Suppressor macrophage treated with lipopolysaccharide for 4 hours (primary cell): Measurements from ENCODE around the gene COL25A1.
"Not testable (repeated sequence)": the region's sequence is repeated elsewhere in the genome, so short reads cannot be mapped to it uniquely, and the experiment has no call there.

Experiments
- DNase-seq: peaks from one replicate; pipeline ENCODE4 v3.0.0-alpha.2; 2020

COL25A1 gene

DNA sequence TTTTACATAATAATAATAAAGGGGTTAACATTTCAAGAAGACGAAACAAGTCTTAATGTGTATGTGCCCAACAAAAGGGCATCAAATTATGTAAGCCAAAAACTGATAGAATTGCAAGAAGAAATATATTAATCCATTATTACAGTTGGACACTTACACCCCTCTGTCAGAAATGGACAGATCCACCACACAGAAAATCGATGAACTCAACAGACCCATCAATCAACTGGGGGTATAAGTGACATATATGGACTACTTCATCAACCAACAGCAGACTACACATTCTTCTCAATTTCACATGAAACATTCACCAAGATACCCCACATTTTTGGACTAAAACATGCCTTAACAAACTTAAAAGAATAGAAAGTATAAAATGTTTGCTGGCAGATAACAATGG, 183.8 kb downstream of the COL25A1 start:
- no peak for DNase-seq

- DNase-seq = no peak
Measured at GRCh38 chr4:109114501-109114900, 188.0 kb downstream of the COL25A1 start.

GRCh38 chr4:109113521-109113920, 188.9 kb downstream of the COL25A1 start:
- peak; percentile 7 for DNase-seq

DNA sequence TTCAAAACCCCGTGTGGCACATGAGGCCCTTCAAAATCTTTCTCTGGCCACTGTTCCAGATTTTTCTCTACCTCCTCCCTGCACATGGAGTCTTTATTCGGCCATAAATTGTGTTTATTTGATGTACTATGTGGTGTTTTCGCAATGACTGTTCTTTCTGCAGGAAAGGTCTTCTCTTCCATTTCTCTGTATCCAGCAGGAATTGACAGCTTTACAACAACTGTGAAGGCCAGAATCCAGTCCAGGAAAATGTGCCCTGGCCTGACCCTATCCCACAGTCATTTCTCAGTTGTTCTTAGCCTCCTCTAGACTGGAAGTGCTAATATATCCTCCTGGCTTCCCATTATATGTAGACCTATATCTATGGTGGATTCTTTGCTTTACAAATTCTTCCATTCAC, 191.4 kb downstream of the COL25A1 start:
- DNase-seq = no peak

GRCh38 chr4:109108215-109108614, 194.2 kb downstream of the COL25A1 start:
- not testable (repeated sequence) for DNase-seq

GRCh38 chr4:109094056-109094455, 208.4 kb downstream of the COL25A1 start:
- DNase-seq = no peak

- DNase-seq = no peak
Measured at GRCh38 chr4:109091727-109092409, 210.6 kb downstream of the COL25A1 start.

DNA sequence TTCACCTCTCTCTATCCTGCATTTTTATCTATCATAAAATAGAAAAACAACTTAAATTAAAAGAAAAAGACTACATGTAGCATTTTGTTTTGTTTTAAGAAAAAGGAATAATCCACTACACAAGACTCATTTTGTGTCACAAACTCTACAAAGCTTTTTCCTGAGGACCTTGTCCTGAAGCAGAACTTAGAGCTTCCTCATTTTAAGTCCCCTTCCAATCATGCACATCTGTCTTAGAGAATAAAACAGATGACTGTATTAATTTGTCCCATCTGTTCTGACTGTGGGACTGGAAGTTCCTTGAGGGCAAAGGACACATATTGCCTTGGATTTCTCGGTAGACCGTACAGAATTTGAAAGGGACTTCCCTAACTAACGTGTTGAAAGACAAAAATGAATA, 218.5 kb downstream of the COL25A1 start:
- DNase-seq = no peak

- DNase-seq = no peak
Measured at GRCh38 chr4:109079731-109080130, 222.7 kb downstream of the COL25A1 start.

DNA sequence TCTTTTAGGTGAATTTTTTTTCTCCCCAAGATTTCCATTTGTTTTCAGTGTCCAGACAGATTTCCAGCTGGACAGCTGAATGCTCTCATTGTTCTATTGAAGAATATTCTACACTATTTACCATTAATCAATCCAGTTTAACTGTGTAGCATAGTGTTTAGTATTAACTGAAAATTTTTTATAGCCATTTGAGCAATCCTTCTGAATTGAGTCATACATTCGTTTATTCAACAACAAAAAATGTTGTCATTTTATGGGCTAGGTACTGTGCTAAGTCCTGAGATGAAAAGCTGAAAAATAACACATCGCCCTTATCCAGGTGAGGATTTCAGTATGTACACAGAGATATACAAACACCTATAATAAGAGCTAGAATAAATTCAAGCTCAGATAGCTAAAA, 223.3 kb downstream of the COL25A1 start:
- no peak for DNase-seq

DNA sequence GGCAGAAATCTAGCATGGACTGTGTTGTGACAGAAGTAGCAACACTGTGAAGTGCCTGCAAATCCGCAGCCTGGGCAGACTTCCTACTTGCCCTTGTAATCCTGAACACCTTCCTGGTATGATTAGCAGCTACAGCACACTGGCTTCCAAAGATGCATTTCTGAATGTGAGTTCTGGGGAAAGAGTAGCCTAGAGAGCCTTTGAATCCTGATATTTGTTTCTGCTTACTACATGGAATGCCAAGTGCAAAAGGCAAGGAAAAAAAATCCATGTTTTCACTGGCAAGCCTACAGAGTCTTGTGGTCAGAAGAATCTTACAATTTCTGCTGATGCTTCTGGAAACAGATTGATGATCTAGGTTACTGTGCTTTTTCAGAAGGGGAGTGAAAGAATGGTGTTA, 223.7 kb downstream of the COL25A1 start:
- no peak for DNase-seq

DNA sequence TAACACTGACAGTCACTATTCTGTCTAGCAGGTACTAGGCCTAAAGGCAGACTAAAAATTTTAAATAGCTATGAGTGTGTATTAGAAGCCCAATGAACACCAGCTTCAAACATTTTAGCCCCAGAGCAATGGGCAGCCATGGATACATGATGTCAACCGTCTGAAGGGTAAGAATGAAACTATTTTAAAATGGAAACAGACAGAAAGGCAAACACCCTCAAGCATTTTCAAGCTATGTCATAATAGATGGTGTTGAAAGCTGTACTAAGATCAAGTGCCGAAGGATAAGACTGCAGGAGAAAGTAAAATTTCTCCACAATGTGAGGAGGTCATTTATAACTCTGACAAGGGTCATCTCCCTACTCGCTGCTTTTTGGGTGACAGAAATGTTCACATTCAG, 225.0 kb downstream of the COL25A1 start:
- no peak for DNase-seq

GRCh38 chr4:109076709-109077108, 225.7 kb downstream of the COL25A1 start:
- DNase-seq = not testable (repeated sequence)

GRCh38 chr4:109075621-109076020, 226.8 kb downstream of the COL25A1 start:
- no peak for DNase-seq

DNA sequence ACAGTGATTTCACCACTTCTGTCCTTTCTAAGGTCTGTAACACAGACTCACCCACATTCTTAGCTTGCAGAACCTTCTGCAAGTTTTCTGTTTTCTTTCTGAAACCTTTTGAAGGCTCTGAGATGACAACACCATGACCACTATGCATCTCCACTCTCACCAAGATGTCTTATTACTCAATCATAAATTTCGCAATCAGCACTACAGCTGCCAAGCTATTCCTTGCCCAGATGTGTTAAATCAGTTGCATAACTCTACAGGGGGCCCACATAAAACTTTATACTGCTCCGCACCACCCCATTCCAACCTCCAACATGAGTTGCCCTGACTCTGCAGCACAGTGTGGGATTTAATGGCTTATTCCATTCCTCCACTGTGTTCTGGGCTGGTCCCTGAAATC, 229.9 kb downstream of the COL25A1 start:
- peak; percentile 81 for DNase-seq

DNA sequence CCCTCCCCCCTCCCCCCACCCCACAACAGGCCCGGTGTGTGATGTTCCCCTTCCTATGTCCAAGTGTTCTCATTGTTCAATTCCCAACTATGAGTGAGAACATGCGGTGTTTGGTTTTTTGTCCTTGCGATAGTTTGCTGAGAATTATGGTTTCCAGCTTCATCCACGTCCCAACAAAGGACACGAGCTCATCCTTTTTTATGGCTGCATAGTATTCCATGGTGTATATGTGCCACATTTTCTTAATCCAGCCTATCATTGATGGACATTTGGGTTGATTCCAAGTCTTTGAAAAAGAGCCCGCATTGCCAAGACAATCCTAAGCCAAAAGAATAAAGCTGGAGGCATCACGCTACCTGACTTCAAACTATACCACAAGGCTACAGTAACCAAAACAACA, 231.8 kb downstream of the COL25A1 start:
- DNase-seq = not testable (repeated sequence)

DNA sequence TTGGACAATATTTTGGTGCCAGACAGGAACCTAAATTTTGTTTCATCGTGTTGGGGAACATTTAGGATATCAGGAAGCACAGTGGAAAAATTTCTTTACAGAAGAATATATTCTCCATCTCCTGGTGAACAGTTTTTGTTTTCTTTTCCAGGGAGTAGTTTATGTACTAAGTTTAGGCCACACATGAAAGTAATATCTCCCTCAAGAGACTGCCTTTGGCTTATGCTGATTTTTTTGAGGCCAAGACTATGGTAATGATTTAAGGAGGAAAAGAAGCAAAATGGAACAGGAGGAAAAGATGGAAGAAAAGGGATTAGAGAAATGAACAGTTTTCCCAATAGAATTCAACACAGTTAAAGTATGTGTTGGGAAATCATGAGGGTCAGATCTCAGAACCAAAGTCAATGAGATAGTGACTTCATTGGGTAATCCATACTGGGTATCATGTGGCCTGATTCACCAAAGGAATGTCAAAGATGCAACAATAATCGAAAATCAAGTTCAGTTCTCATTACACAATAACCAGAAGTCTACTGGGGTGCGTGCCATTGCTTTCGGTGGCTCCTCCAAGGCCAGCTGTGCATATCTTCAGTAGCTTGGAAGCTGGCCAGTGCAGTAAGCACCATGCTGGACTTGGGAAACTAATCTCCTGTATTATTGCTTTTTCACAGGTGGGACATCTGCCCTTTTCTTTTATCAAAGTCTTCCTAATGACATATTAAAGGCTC, 234.8 kb downstream of the COL25A1 start:
- DNase-seq = no peak

- no peak for DNase-seq
Measured at GRCh38 chr4:109065006-109065405, 237.5 kb downstream of the COL25A1 start.

GRCh38 chr4:109053257-109053656, 249.2 kb downstream of the COL25A1 start:
- no peak for DNase-seq

DNA sequence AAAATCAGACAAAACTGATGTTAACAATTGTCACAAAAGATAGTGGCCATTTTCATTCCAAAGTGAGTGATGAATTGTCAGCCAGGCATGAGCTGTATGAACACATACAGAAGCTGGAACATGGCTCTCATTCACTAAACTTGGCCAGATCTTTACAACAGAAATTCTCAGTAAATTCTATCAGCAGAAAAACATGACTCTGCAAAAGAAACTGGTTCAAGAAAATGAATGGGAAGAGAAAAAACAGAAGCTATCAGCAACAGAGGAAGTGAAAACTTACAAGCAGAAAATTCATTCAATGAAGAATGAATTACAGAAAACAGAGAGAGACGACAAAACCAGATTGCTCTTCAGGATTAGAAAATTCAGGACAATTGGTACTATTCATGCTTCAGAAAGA, 249.6 kb downstream of the COL25A1 start:
- DNase-seq = peak; percentile 21

DNA sequence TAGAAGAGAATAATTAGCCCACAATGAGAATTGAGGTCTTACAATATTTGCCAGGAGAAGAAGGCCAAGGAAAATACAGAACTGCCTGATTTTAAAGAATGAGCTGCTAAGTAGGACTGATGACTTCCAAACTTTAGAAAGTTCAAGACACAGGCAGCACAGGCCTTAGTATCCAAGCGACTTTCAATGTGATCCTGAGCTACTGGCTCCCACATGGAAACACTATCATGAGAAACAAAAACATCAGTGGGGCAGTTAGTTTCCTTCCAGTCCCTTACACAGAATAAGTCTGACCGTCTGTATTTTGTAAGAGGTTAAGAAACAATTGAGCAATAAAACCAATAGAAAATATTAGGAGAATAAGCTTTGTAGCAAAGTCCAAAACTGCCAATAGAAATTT, 251.4 kb downstream of the COL25A1 start:
- DNase-seq = no peak

DNA sequence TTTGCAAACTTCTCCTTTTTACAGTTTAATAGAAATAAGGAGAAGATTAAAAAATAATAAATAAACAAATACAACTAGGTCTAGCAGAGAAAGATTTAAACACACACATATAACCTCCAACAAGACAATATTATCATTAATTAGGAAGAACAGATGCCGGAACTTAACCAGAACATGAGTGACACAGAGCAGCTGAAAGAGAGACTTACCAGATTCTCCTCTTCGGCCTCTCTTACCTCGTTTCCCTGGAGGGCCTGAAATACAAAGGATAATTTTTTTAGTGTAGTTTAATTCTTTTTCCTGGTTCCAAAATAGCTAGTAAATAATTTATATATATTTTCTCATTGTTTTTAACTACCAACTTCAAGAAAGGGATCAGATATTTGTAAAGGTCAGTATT, 252.5 kb downstream of the COL25A1 start:
- no peak for DNase-seq

DNA sequence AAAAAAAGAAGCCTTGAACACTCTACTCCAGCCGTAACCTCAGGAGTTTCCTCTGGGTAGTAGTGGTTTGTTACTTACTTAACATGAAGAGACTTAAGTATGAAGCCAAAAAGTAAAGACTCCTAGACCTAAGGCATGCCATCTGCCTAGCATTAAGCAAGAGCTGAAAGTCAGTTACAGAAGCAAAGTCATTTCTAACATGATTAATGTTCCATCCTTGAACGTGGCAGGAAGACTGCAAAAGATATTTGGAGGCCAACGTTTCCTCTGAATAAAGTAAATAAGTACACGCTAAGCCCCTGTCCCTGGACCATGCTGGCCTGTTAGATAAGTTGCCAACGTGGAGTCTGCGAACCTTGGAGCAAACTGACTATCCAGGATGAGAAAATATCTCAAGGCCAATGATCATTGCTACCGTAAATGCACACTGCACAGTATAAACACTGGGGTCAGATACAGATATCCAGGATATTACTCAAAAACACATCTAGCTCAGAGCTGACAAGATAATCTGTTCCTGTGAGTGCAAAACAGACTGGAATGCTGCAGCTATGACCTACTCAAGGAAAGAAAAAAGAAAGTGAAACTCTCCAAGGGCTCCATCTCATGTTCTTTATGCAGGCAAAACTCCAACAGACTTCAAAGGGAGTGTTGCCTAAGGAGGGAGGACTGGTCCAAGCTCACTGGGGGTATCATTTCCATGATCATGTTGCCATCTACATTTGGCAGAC, 255.8 kb downstream of the COL25A1 start:
- DNase-seq = peak; percentile 47

- DNase-seq = peak; percentile 32
Measured at GRCh38 chr4:109044431-109044830, 258.0 kb downstream of the COL25A1 start.
